NCI-H1105 (cell line): Measurements from ENCODE around the gene ZFP92.

Source experiments
- DNase-seq: peaks from one replicate; lab custom pipeline; 2025; lab: John Stamatoyannopoulos, UW

ZFP92 gene

GRCh38 chrX:153440556-153441135 is 29.4 kb downstream of the ZFP92 start:
- no peak for DNase-seq

GRCh38 chrX:153441296-153441695 is 30.0 kb downstream of the ZFP92 start:
- DNase-seq = no peak

- DNase-seq = no peak
Measured at GRCh38 chrX:153441981-153442380, 30.7 kb downstream of the ZFP92 start.

GRCh38 chrX:153442463-153442862 is 31.2 kb downstream of the ZFP92 start:
- DNase-seq = no peak

- DNase-seq = no peak
Measured at GRCh38 chrX:153443476-153444332, 32.4 kb downstream of the ZFP92 start.

GRCh38 chrX:153444333-153445011 is 33.2 kb downstream of the ZFP92 start:
- DNase-seq = no peak

- DNase-seq = no peak
Measured at GRCh38 chrX:153445106-153445855, 34.0 kb downstream of the ZFP92 start.

GRCh38 chrX:153445856-153446635 is 34.8 kb downstream of the ZFP92 start, which contains the start of gene TREX2:
TREX2 (minus strand) TSS chrX:153446056; CDS start chrX:153445430, 626 bp downstream.
- DNase-seq = no peak

- no peak for DNase-seq
Measured at GRCh38 chrX:153446636-153446936, 35.3 kb downstream of the ZFP92 start.

GRCh38 chrX:153446950-153447580 is 35.8 kb downstream of the ZFP92 start:
- no peak for DNase-seq

GRCh38 chrX:153447581-153447960 is 36.3 kb downstream of the ZFP92 start:
- DNase-seq = no peak

- no peak for DNase-seq
Measured at GRCh38 chrX:153448556-153449367, 37.5 kb downstream of the ZFP92 start.

GRCh38 chrX:153449368-153450113 is 38.3 kb downstream of the ZFP92 start:
- no peak for DNase-seq

- no peak for DNase-seq
Measured at GRCh38 chrX:153450114-153450948, 39.1 kb downstream of the ZFP92 start.

GRCh38 chrX:153450949-153451277 is 39.6 kb downstream of the ZFP92 start:
- no peak for DNase-seq

GRCh38 chrX:153454901-153455550 is 43.8 kb downstream of the ZFP92 start:
- DNase-seq = no peak

GRCh38 chrX:153455571-153455970 is 44.3 kb downstream of the ZFP92 start:
- no peak for DNase-seq

GRCh38 chrX:153456161-153456560 is 44.9 kb downstream of the ZFP92 start:
- DNase-seq = no peak
